ENCODE results near the gene HSPD1.

The HSPD1 gene

DNA sequence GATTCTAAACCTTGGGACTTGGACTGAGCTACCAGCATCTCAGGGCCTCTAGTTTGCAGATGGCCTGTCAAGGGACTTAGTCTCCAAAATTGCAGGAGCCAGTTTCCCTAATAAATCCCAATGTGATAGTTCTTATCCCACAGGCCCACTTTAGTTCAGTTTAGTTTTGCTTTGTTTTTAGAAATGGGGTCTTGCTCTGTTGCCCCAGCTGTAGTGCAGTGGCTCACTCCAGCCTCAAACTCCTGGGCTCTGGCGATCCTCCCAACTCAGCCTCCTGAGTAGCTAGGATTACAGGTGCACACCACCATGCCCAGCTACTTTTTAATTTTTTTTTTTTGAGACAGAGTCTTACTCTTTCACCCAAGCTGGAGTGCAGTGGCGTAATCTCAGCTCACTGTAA lies 62.3 kb downstream of the HSPD1 start:
- Mint-ChIP-seq H3K27ac (no peak overlapping the region), H3K4me1 (ENCODE audit: low read depth) (peaks cover 22% of the 10 kb centered on the region), H3K9me3 (no peaks in the 10 kb centered on the region), H3K36me3 (ENCODE audit: low read depth) (peaks cover 31% of the 10 kb centered on the region), H3K27me3 (no peaks in the 10 kb centered on the region), H3K4me3 (peak overlapping the region; percentile 18)
- no peak for DNase-seq

Data from activated T-cell treated with anti-CD3 and anti-CD28 coated beads, Interleukin-2, amount 50 U/mL, for 24 hours (primary cell).